ENCODE measurements around the gene CXCR4.

The CXCR4 gene

GRCh38 chr2:136126021-136126420 lies 8.1 kb upstream of the CXCR4 start:
- TF ChIP-seq SP1 (IDR thresholded peaks at IDR 0.05) (no peak), ELF4 (IDR thresholded peaks at IDR 0.05) (no peak), PKNOX1 (IDR thresholded peaks at IDR 0.05) (no peak), FOXA1 (IDR thresholded peaks at IDR 0.05) (no peak), SUZ12 (IDR thresholded peaks at IDR 0.05) (no peak), TARDBP (IDR thresholded peaks at IDR 0.05) (no peak), HDGF (IDR thresholded peaks at IDR 0.05; ENCODE audit: borderline replicate concordance) (no peak), FOXM1 (IDR thresholded peaks at IDR 0.05; ENCODE audit: borderline replicate concordance) (no peak), NFRKB (IDR thresholded peaks at IDR 0.05) (no peak), L3MBTL2 (conservative IDR thresholded peaks at IDR 0.05) (no peak), FOXK2 (IDR thresholded peaks at IDR 0.05) (no peak)
- ChIA-PET CTCF (no interaction called here), POLR2A (no interaction called here)
- DNase-seq (ENCODE audit: extremely low spot score): no peak

- ChIA-PET CTCF (interaction anchor here (1.0 kb wide), 1 partner anchor 142 kb away, joined by 4 read pairs; no protein-coding TSS in a partner anchor), POLR2A (no interaction called here)
- TF ChIP-seq ZNF384 (IDR thresholded peaks at IDR 0.05) (no peak), FOXA1 (IDR thresholded peaks at IDR 0.05) (no peak), SP1 (IDR thresholded peaks at IDR 0.05) (no peak), FOXM1 (IDR thresholded peaks at IDR 0.05; ENCODE audit: borderline replicate concordance) (no peak), SUZ12 (IDR thresholded peaks at IDR 0.05) (no peak)
- DNase-seq (ENCODE audit: extremely low spot score): no peak
Observed at GRCh38 chr2:136125236-136125635, 7.3 kb upstream of the CXCR4 start.

- TF ChIP-seq CTBP1 (IDR thresholded peaks at IDR 0.05; ENCODE audit: borderline replicate concordance) (no peak), TARDBP (IDR thresholded peaks at IDR 0.05) (no peak), HDGF (IDR thresholded peaks at IDR 0.05; ENCODE audit: borderline replicate concordance) (no peak)
- CTCF ChIA-PET: interaction anchor here (1.0 kb wide), 1 partner anchor 141 kb away, joined by 4 read pairs; no protein-coding TSS in a partner anchor
- no peak for DNase-seq (ENCODE audit: extremely low spot score)
- POLR2A ChIA-PET: no interaction called here
Observed at GRCh38 chr2:136124805-136125204, 6.9 kb upstream of the CXCR4 start.

- no peak for DNase-seq (ENCODE audit: extremely low spot score)
- ChIA-PET CTCF (no interaction called here), POLR2A (no interaction called here)
- no peak for TF ChIP-seq FOXK2 (IDR thresholded peaks at IDR 0.05)
- no peak for TF ChIP-seq FOXM1 (IDR thresholded peaks at IDR 0.05; ENCODE audit: borderline replicate concordance)
- no peak for TF ChIP-seq LEF1 (IDR thresholded peaks at IDR 0.05; ENCODE audit: borderline replicate concordance)
- TF ChIP-seq ARNT (IDR thresholded peaks at IDR 0.05): no peak
- no peak for TF ChIP-seq HDGF (IDR thresholded peaks at IDR 0.05; ENCODE audit: borderline replicate concordance)
- TF ChIP-seq PKNOX1 (IDR thresholded peaks at IDR 0.05): no peak
- TF ChIP-seq L3MBTL2 (conservative IDR thresholded peaks at IDR 0.05): no peak
- no peak for TF ChIP-seq FOXA1 (IDR thresholded peaks at IDR 0.05)
- no peak for TF ChIP-seq SUZ12 (IDR thresholded peaks at IDR 0.05)
- TF ChIP-seq TARDBP (IDR thresholded peaks at IDR 0.05): no peak
- TF ChIP-seq NFRKB (IDR thresholded peaks at IDR 0.05): no peak
- TF ChIP-seq SP1 (IDR thresholded peaks at IDR 0.05): no peak
- TF ChIP-seq CTBP1 (IDR thresholded peaks at IDR 0.05; ENCODE audit: borderline replicate concordance): no peak
Observed at GRCh38 chr2:136122661-136123060, 4.7 kb upstream of the CXCR4 start.

- no peak for DNase-seq (ENCODE audit: extremely low spot score)
- ChIA-PET CTCF (no interaction called here), POLR2A (no interaction called here)
- TF ChIP-seq HDGF (IDR thresholded peaks at IDR 0.05; ENCODE audit: borderline replicate concordance): no peak
- TF ChIP-seq CTBP1 (IDR thresholded peaks at IDR 0.05; ENCODE audit: borderline replicate concordance): no peak
- no peak for TF ChIP-seq FOXA1 (IDR thresholded peaks at IDR 0.05)
- no peak for TF ChIP-seq SP1 (IDR thresholded peaks at IDR 0.05)
- no peak for TF ChIP-seq ARNT (IDR thresholded peaks at IDR 0.05)
- TF ChIP-seq TARDBP (IDR thresholded peaks at IDR 0.05): no peak
- no peak for TF ChIP-seq BHLHE40 (IDR thresholded peaks at IDR 0.05; ENCODE audit: borderline replicate concordance)
- no peak for TF ChIP-seq NFRKB (IDR thresholded peaks at IDR 0.05)
- TF ChIP-seq SUZ12 (IDR thresholded peaks at IDR 0.05): no peak
- no peak for TF ChIP-seq FOXK2 (IDR thresholded peaks at IDR 0.05)
- TF ChIP-seq ELF4 (IDR thresholded peaks at IDR 0.05): no peak
- TF ChIP-seq PKNOX1 (IDR thresholded peaks at IDR 0.05): no peak
- no peak for TF ChIP-seq FOXM1 (IDR thresholded peaks at IDR 0.05; ENCODE audit: borderline replicate concordance)
- TF ChIP-seq ZNF384 (IDR thresholded peaks at IDR 0.05): no peak
- TF ChIP-seq LEF1 (IDR thresholded peaks at IDR 0.05; ENCODE audit: borderline replicate concordance): no peak
Observed at GRCh38 chr2:136121204-136121910, 3.4 kb upstream of the CXCR4 start.

GRCh38 chr2:136119717-136120675 lies 2.0 kb upstream of the CXCR4 start:
- ChIA-PET CTCF (no interaction called here), POLR2A (no interaction called here)
- no peak for DNase-seq (ENCODE audit: extremely low spot score)
- TF ChIP-seq FOXK2 (IDR thresholded peaks at IDR 0.05) (no peak), ARNT (IDR thresholded peaks at IDR 0.05) (no peak), LEF1 (IDR thresholded peaks at IDR 0.05; ENCODE audit: borderline replicate concordance) (no peak), ELF4 (IDR thresholded peaks at IDR 0.05) (no peak), FOXM1 (IDR thresholded peaks at IDR 0.05; ENCODE audit: borderline replicate concordance) (no peak), PKNOX1 (IDR thresholded peaks at IDR 0.05) (no peak), HDGF (IDR thresholded peaks at IDR 0.05; ENCODE audit: borderline replicate concordance) (no peak), L3MBTL2 (conservative IDR thresholded peaks at IDR 0.05) (no peak), SUZ12 (IDR thresholded peaks at IDR 0.05) (no peak), BHLHE40 (IDR thresholded peaks at IDR 0.05; ENCODE audit: borderline replicate concordance) (no peak)

Measured in HEK293T (cell line).